ENCODE measurements around the gene MTERF1.

The MTERF1 gene, protein sequence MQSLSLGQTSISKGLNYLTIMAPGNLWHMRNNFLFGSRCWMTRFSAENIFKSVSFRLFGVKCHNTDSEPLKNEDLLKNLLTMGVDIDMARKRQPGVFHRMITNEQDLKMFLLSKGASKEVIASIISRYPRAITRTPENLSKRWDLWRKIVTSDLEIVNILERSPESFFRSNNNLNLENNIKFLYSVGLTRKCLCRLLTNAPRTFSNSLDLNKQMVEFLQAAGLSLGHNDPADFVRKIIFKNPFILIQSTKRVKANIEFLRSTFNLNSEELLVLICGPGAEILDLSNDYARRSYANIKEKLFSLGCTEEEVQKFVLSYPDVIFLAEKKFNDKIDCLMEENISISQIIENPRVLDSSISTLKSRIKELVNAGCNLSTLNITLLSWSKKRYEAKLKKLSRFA

DNA sequence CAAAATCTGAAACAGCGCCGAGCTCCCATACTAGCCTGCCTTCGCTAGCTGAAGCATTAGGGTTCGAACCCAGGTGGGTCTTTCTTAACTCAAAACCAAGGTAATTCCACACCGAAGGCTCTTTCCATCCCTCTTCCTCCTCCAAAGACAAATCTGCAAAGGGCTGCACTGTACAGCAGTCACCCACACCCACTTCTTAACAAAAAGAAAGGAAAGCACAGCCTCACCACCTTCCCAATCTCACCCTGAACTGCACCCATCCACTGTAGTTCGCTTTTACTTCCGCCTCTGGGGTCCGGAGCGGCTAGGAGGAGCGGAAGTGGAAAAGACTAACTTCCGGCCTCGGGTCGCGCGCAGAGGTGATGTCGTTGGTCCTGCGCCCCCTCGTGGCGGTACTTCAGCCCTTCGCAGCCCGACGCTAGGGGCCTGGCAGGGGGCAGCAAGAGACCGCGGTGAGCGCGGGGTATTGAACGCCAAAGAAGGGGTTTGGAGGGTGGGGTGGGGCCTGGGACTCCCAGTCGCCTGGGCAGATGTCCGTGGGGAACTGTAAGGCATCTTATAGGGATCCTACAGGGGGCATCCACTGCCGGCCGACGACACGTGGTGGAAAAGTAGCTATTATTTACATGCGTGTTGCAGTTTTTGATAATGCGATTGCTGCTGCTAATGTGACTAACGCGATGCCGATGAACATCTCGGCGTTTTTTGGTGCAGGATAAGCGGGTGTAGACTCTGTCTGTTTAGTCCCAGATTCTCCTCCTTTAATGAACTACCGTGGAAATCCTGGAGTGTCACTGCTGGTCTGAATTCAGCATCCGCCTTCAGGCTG, at the start of gene MTERF1:
Gene MTERF1, minus strand, starts transcription at position 290 of the 829 bp plus-strand sequence. CDS start 619 bp downstream, outside the sequence.
- H3K27me3 Mint-ChIP-seq: no peaks in the 10 kb centered on the region

GRCh38 chr7:91929463-91929862, 49.0 kb upstream of the MTERF1 start:
- H3K27me3 Mint-ChIP-seq: peaks cover 47% of the 10 kb centered on the region
- H3K27ac Mint-ChIP-seq (ENCODE audit: low read depth): no peak overlapping the region
- H3K36me3 Mint-ChIP-seq (ENCODE audit: insufficient read depth): no peaks in the 10 kb centered on the region

More for the DNA sequence above, at the start of gene MTERF1:
- H3K27ac Mint-ChIP-seq (ENCODE audit: low read depth): peak within 1 kb of the TSS; percentile 91
- peak within 1 kb of the TSS; percentile 89 for H3K4me3 Mint-ChIP-seq
- no peaks in the 10 kb centered on the region for H3K9me3 Mint-ChIP-seq
- H3K4me1 Mint-ChIP-seq: peaks cover 37% of the 10 kb centered on the region
- peak; percentile 97 for ATAC-seq (replicated peaks; ENCODE audit: extremely low read depth, poor library complexity, severe bottlenecking)
- H3K36me3 Mint-ChIP-seq (ENCODE audit: insufficient read depth): peaks cover 12% of the 10 kb centered on the region
- DNase-seq (ENCODE audit: low spot score in 2 of 2): peak; percentile 82 to 89

GRCh38 chr7:91927912-91928311, 47.4 kb upstream of the MTERF1 start:
- Mint-ChIP-seq H3K27me3 (peaks cover 63% of the 10 kb centered on the region), H3K36me3 (ENCODE audit: insufficient read depth) (no peaks in the 10 kb centered on the region), H3K4me1 (peaks cover 5% of the 10 kb centered on the region), H3K27ac (ENCODE audit: low read depth) (no peak overlapping the region), H3K4me3 (no peak overlapping the region), H3K9me3 (no peaks in the 10 kb centered on the region)
- no peak for DNase-seq (ENCODE audit: low spot score in 2 of 2)
- no peak for ATAC-seq (replicated peaks; ENCODE audit: extremely low read depth, poor library complexity, severe bottlenecking)

More at GRCh38 chr7:91929463-91929862, 49.0 kb upstream of the MTERF1 start:
- Mint-ChIP-seq H3K4me1 (peaks cover 5% of the 10 kb centered on the region), H3K9me3 (no peaks in the 10 kb centered on the region), H3K4me3 (no peak overlapping the region)
- DNase-seq (ENCODE audit: low spot score in 2 of 2): no peak
- peak; percentile 65 for ATAC-seq (replicated peaks; ENCODE audit: extremely low read depth, poor library complexity, severe bottlenecking)

- DNase-seq (ENCODE audit: low spot score in 2 of 2): no peak
- Mint-ChIP-seq H3K27me3 (peaks cover 73% of the 10 kb centered on the region), H3K4me3 (no peak overlapping the region), H3K36me3 (ENCODE audit: insufficient read depth) (no peaks in the 10 kb centered on the region), H3K4me1 (no peaks in the 10 kb centered on the region), H3K27ac (ENCODE audit: low read depth) (no peak overlapping the region), H3K9me3 (no peaks in the 10 kb centered on the region)
- ATAC-seq (replicated peaks; ENCODE audit: extremely low read depth, poor library complexity, severe bottlenecking): no peak
Observed at GRCh38 chr7:91922857-91923256, 42.4 kb upstream of the MTERF1 start.

GRCh38 chr7:91918356-91918755, 37.9 kb upstream of the MTERF1 start:
- no peak overlapping the region for H3K27ac Mint-ChIP-seq (ENCODE audit: low read depth)
- peaks cover 36% of the 10 kb centered on the region for H3K27me3 Mint-ChIP-seq
- ATAC-seq (replicated peaks; ENCODE audit: extremely low read depth, poor library complexity, severe bottlenecking) (no peak), DNase-seq (ENCODE audit: low spot score in 2 of 2) (no peak)
- no peaks in the 10 kb centered on the region for H3K36me3 Mint-ChIP-seq (ENCODE audit: insufficient read depth)
- no peaks in the 10 kb centered on the region for H3K9me3 Mint-ChIP-seq
- H3K4me1 Mint-ChIP-seq: no peaks in the 10 kb centered on the region
- H3K4me3 Mint-ChIP-seq: no peak overlapping the region

- Mint-ChIP-seq H3K4me3 (no peak overlapping the region), H3K27ac (ENCODE audit: low read depth) (no peak overlapping the region), H3K36me3 (ENCODE audit: insufficient read depth) (no peaks in the 10 kb centered on the region), H3K9me3 (no peaks in the 10 kb centered on the region), H3K27me3 (peaks cover 24% of the 10 kb centered on the region), H3K4me1 (no peaks in the 10 kb centered on the region)
- ATAC-seq (replicated peaks; ENCODE audit: extremely low read depth, poor library complexity, severe bottlenecking) (no peak), DNase-seq (ENCODE audit: low spot score in 2 of 2) (no peak)
Observed at GRCh38 chr7:91916051-91916440, 35.5 kb upstream of the MTERF1 start.

DNA sequence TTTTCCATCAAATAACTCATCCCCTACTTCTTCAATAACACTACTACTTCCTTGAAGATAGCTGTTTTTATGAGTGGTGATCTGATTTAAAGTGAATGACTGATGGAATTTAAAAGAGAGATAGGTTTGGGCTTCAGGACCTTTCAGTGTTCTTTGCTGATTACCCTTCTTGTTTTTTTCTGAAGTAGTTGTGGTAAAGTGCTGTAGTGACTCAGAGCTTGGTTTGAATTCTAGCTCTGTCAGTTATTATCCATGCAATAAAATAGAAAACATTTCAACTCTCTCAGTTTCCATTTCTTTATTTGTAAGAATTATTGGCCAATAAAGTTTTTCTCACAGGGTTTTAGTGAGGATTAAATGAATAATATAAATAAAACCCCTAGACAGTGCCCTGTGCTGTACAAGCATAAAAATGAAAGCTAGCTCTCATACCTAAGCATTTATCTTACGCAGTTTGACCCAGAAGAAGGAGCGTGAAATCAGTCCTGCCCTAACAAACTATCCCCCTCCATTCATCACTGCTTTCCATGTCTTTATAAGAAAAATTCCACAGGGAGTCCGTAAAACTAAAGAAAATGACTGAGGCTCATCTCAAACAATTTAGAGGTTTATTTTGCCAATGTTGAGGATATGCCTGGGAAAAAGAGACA, 35.0 kb upstream of the MTERF1 start:
- Mint-ChIP-seq H3K9me3 (no peaks in the 10 kb centered on the region), H3K4me1 (no peaks in the 10 kb centered on the region), H3K27me3 (peaks cover 21% of the 10 kb centered on the region), H3K4me3 (no peak overlapping the region), H3K27ac (ENCODE audit: low read depth) (no peak overlapping the region), H3K36me3 (ENCODE audit: insufficient read depth) (no peaks in the 10 kb centered on the region)
- DNase-seq (ENCODE audit: low spot score in 2 of 2): no peak
- no peak for ATAC-seq (replicated peaks; ENCODE audit: extremely low read depth, poor library complexity, severe bottlenecking)

- DNase-seq (ENCODE audit: low spot score in 2 of 2) (no peak), ATAC-seq (replicated peaks; ENCODE audit: extremely low read depth, poor library complexity, severe bottlenecking) (no peak)
- Mint-ChIP-seq H3K36me3 (ENCODE audit: insufficient read depth) (no peaks in the 10 kb centered on the region), H3K4me3 (no peak overlapping the region), H3K27me3 (peaks cover 24% of the 10 kb centered on the region), H3K27ac (ENCODE audit: low read depth) (no peak overlapping the region), H3K9me3 (no peaks in the 10 kb centered on the region), H3K4me1 (no peaks in the 10 kb centered on the region)
Observed at GRCh38 chr7:91913612-91914011, 33.1 kb upstream of the MTERF1 start.

DNA sequence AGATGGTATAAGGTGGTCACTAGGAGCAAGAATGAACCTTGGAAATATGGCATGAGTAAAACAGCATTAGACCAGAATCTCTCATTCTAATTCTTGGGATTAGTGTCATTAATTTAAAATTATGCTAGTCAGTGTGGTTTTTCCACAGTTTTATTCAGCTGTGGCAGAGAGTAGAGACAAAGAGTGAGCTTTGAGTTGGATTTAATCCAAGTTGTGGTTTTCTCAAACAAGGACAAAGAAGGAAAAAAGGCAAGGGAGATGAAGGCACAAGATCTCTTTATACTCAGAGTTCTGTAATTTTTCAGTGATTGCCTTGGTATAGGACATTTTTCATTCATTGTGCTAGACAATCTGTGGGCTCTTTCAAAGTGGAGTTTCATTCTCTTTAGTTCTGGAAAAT, 32.0 kb upstream of the MTERF1 start:
- peaks cover 35% of the 10 kb centered on the region for H3K27me3 Mint-ChIP-seq
- no peak overlapping the region for H3K27ac Mint-ChIP-seq (ENCODE audit: low read depth)
- no peak overlapping the region for H3K4me3 Mint-ChIP-seq
- no peaks in the 10 kb centered on the region for H3K36me3 Mint-ChIP-seq (ENCODE audit: insufficient read depth)
- no peaks in the 10 kb centered on the region for H3K4me1 Mint-ChIP-seq
- DNase-seq (ENCODE audit: low spot score in 2 of 2) (no peak), ATAC-seq (replicated peaks; ENCODE audit: extremely low read depth, poor library complexity, severe bottlenecking) (no peak)
- no peaks in the 10 kb centered on the region for H3K9me3 Mint-ChIP-seq

DNA sequence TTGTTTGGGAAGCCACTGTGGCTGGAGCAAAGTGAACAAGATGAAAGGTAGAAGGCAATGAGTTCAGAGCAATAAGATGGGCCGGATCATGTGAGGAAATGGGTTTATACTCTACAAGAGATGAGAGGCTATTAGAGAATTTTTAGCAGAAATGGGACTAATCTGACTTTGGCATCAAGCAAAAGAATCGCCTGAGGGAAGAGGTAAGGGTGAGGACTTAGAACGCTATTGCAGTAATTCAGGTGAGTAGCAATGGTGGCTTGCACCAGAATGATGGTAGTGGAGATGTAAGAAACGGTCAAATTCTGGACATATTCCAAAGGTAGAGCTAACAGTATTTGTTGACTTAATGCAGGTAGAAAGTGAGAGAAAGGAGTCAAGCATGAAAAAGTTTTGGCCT, 30.6 kb upstream of the MTERF1 start:
- peaks cover 39% of the 10 kb centered on the region for H3K27me3 Mint-ChIP-seq
- DNase-seq (ENCODE audit: low spot score in 2 of 2) (no peak), ATAC-seq (replicated peaks; ENCODE audit: extremely low read depth, poor library complexity, severe bottlenecking) (no peak)
- no peak overlapping the region for H3K4me3 Mint-ChIP-seq
- H3K27ac Mint-ChIP-seq (ENCODE audit: low read depth): no peak overlapping the region
- H3K36me3 Mint-ChIP-seq (ENCODE audit: insufficient read depth): no peaks in the 10 kb centered on the region
- no peaks in the 10 kb centered on the region for H3K9me3 Mint-ChIP-seq
- H3K4me1 Mint-ChIP-seq: no peaks in the 10 kb centered on the region

DNA sequence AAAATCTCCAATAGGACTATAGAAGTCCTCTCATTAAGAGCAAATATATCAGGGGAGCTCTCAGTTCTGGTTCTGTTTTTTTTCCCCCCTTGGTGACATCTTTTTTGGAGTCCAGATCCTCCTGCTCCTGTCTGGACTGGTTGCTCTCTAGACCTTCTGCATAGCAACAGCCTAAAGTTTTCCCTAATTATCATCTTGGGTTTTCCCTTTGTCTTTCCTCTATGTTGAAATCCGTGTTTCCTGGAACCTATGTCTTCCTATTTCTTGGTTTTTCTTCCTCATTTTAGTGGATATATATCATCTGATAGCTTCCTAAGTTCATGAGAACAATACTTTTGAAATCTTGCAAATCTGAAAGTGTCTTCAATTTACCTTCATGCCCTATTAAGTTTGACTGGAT, 29.7 kb upstream of the MTERF1 start:
- Mint-ChIP-seq H3K27me3 (peaks cover 33% of the 10 kb centered on the region), H3K4me1 (no peaks in the 10 kb centered on the region), H3K36me3 (ENCODE audit: insufficient read depth) (no peaks in the 10 kb centered on the region), H3K4me3 (no peak overlapping the region), H3K9me3 (no peaks in the 10 kb centered on the region), H3K27ac (ENCODE audit: low read depth) (no peak overlapping the region)
- ATAC-seq (replicated peaks; ENCODE audit: extremely low read depth, poor library complexity, severe bottlenecking): no peak
- DNase-seq (ENCODE audit: low spot score in 2 of 2): no peak

- Mint-ChIP-seq H3K4me1 (no peaks in the 10 kb centered on the region), H3K36me3 (ENCODE audit: insufficient read depth) (no peaks in the 10 kb centered on the region), H3K27me3 (peaks cover 10% of the 10 kb centered on the region), H3K9me3 (no peaks in the 10 kb centered on the region), H3K4me3 (no peak overlapping the region), H3K27ac (ENCODE audit: low read depth) (no peak overlapping the region)
- no peak for DNase-seq (ENCODE audit: low spot score in 2 of 2)
- ATAC-seq (replicated peaks; ENCODE audit: extremely low read depth, poor library complexity, severe bottlenecking): no peak
Observed at GRCh38 chr7:91899563-91899962, 19.1 kb upstream of the MTERF1 start.
